ENCODE results near the gene CELF1.

DNA sequence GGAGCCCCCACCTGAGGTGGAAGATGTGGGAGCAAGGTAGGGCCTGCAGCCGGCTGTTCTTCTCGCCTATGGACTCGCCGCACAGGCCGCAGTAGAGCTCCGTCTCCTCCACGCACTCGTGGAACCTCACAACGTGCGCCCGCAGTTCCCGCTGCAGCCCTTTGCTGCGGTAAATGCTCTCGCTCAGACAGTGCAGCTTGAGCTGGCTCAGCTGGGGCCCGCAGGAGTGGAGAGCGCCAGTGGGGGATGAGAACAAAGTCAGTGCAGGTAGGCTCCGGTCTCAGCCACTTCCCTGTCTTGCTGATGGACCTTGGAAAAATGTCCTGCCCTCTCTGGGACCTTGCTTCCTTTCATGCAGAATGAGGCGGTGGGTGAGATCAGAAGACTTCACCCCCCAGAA, 114.2 kb downstream of the CELF1 start:
- TF ChIP-seq CTCF (IDR thresholded peaks at IDR 0.05) (no peak), POLR2A (IDR thresholded peaks at IDR 0.05) (no peak), POLR2AphosphoS5 (IDR thresholded peaks at IDR 0.05) (no peak)

All from gastroesophageal sphincter (tissue), 3 donors.